PC-3 (cell line): ENCODE data around the gene PACRG.

ENCODE experiments used
- EZH2 ChIP-seq: fragments of 300-600 bp; sonication (generic); IDR thresholded peaks from one replicate; pipeline ENCODE4 v1.6.1; 2017; ENCODE audit warnings: antibody characterized with exemption, mild to moderate bottlenecking, low read length; ENCODE audit not compliant: unreplicated experiment
- TF ChIP-seq, protein P1 (sequence below): fragments of 300-600 bp; sonication (generic); conservative IDR thresholded peaks from 2 replicates; pipeline ENCODE4 v1.5.1; 2017; ENCODE audit warnings: antibody characterized with exemption, low read depth, mild to moderate bottlenecking, low read length

DNA sequence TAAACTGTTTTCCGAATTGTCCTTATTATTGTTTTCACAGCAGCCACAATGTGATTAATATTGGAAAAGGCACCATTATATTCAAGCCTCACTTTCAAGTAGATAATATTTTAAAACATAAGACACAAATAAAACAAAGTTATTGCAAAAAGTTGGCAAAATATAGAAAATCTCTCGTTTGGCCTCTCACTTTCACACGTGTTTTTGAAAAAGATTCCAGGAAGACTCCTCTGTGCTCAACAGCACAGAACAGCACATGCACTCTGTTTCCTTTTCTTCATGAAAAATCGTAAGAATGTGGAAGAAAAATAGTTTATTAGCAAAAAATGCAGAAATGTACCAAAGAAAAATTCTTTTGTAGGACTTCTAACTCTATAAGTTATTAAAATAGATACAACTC lies 46.9 kb upstream of the PACRG start:
- TF ChIP-seq, protein P1, sequence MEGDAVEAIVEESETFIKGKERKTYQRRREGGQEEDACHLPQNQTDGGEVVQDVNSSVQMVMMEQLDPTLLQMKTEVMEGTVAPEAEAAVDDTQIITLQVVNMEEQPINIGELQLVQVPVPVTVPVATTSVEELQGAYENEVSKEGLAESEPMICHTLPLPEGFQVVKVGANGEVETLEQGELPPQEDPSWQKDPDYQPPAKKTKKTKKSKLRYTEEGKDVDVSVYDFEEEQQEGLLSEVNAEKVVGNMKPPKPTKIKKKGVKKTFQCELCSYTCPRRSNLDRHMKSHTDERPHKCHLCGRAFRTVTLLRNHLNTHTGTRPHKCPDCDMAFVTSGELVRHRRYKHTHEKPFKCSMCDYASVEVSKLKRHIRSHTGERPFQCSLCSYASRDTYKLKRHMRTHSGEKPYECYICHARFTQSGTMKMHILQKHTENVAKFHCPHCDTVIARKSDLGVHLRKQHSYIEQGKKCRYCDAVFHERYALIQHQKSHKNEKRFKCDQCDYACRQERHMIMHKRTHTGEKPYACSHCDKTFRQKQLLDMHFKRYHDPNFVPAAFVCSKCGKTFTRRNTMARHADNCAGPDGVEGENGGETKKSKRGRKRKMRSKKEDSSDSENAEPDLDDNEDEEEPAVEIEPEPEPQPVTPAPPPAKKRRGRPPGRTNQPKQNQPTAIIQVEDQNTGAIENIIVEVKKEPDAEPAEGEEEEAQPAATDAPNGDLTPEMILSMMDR: no peak
- no peak for TF ChIP-seq EZH2
